Measurements from ENCODE around the gene LHFPL3.

Gene LHFPL3

GRCh38 chr7:104767826-104768536 is 439.6 kb downstream of the LHFPL3 start:
- no peak for TF ChIP-seq CTCF (IDR thresholded peaks at IDR 0.05; ENCODE audit: low read depth, low read length)
- no peak overlapping the region for H3K4me3 ChIP-seq (ENCODE audit: low read depth, low read length)

GRCh38 chr7:104772405-104773345 is 444.3 kb downstream of the LHFPL3 start:
- no peak overlapping the region for H3K4me3 ChIP-seq (ENCODE audit: low read depth, low read length)
- TF ChIP-seq CTCF (IDR thresholded peaks at IDR 0.05; ENCODE audit: low read depth, low read length): no peak

- TF ChIP-seq CTCF (IDR thresholded peaks at IDR 0.05; ENCODE audit: low read depth, low read length): no peak
- H3K4me3 ChIP-seq (ENCODE audit: low read depth, low read length): no peak overlapping the region
These were observed 445.4 kb downstream of the LHFPL3 start for GRCh38 chr7:104773796-104774195.

- no peak for TF ChIP-seq CTCF (IDR thresholded peaks at IDR 0.05; ENCODE audit: low read depth, low read length)
- no peak overlapping the region for H3K4me3 ChIP-seq (ENCODE audit: low read depth, low read length)
These were observed 447.1 kb downstream of the LHFPL3 start for GRCh38 chr7:104775531-104775930.

- H3K4me3 ChIP-seq (ENCODE audit: low read depth, low read length): no peak overlapping the region
- no peak for TF ChIP-seq CTCF (IDR thresholded peaks at IDR 0.05; ENCODE audit: low read depth, low read length)
These were observed 448.9 kb downstream of the LHFPL3 start for GRCh38 chr7:104777301-104777800.

GRCh38 chr7:104779888-104780287 is 451.5 kb downstream of the LHFPL3 start:
- no peak for TF ChIP-seq CTCF (IDR thresholded peaks at IDR 0.05; ENCODE audit: low read depth, low read length)
- no peak overlapping the region for H3K4me3 ChIP-seq (ENCODE audit: low read depth, low read length)

GRCh38 chr7:104784686-104785085 is 456.3 kb downstream of the LHFPL3 start:
- TF ChIP-seq CTCF (IDR thresholded peaks at IDR 0.05; ENCODE audit: low read depth, low read length): no peak
- no peak overlapping the region for H3K4me3 ChIP-seq (ENCODE audit: low read depth, low read length)

Measured in WI38 (cell line).